ENCODE measurements around the gene PLEKHO1.

The PLEKHO1 gene

DNA sequence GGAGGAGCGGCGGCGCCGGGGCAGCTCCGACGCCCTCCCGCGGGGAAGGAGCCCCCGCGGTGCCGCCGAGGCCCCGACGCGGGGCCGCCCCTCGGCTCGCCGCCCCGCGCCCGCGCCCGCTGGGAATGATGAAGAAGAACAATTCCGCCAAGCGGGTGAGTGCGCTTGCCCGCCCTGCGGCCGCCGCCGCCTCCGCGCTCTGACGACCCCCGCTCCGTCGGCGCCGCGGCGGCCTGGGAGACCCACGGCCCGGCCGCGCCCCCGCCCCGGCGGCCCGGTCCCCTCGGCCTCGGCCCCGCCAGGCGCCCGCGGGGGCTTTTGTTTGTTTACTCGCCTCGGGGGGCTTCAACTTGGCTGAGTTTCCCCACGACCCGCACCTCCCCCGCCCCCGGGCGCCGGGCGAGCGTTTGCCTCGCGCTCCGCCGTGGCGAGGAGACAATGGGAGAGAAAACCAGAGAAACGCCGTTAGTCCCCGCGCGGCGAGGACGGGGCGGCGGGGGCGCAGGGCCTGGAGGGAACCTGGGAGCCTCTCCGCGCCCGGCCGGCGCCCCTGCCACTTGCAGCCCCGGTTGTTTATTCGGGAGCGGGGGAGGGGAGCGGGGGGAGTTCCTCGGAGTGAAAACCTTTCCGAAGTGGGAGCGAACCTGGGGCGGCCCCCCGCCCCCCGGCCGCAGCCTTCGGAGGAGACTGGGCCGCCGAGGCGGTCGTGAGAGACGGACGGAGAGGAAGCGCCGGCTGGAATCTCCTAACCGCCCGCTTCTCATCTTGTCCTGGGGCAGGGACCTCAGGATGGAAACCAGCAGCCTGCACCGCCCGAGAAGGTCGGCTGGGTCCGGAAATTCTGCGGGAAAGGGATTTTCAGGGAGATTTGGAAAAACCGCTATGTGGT lies 661 bp downstream of the PLEKHO1 start:
- peak; percentile 35 for DNase-seq

DNA sequence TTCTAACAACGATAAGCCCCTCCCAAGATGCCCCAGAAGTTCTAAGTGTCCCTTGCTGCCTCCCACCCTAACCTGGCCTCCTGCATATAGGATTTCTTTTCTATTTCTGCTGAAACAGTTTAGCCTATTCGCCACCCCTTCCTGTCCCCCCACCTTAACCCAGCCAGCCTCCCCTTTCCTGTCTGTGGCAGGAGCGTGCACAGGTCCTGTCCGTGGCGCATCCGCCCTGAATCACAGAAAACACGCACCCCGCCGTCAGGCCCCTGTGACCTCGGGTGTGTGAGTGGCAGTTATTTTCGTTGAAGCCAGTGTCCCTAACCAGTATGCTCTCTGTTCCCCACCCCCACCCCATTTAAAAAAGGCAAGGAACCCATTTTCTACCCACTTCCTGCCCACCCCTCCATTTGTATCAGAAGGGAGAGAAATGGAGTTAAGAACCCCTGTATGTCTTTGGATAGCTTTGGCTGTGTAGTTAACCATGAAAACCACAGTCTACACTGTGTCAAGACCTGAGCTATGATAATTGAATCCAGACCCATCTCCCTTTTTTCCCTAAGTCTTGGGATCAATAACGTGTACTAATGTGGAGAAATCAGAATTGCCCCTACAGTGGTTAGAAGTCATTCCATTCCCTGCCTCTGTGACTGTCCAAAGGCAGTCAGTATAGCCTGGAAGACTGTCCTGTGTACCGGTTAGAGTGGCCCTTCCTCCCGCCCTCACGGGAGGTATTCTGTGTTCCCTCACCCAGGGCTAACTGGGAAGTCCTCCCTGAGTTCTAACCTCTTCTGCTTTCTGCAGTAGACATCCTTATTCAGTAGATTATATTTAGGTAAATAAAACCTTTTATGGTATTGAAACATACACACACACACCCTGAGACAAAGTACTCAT lies 1.8 kb downstream of the PLEKHO1 start:
- peak; percentile 68 for DNase-seq

DNA sequence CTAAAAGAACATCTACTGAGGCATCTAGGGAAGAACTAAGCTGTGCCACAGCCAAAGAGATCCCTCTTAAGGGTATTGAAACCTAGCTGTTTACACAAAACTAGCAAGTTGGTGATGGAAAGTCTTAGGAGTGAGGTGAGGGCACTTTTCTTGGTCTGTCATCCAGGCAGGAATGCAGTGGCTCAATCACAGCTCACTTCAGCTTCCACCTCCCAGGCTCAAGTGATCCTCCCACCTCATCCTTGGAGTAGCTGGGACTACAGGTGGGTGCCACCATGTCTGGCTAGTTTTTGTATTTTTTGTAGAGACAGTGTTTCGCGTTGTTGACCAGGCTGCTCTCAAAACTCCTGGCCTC lies 2.4 kb downstream of the PLEKHO1 start:
- no peak for DNase-seq

DNA sequence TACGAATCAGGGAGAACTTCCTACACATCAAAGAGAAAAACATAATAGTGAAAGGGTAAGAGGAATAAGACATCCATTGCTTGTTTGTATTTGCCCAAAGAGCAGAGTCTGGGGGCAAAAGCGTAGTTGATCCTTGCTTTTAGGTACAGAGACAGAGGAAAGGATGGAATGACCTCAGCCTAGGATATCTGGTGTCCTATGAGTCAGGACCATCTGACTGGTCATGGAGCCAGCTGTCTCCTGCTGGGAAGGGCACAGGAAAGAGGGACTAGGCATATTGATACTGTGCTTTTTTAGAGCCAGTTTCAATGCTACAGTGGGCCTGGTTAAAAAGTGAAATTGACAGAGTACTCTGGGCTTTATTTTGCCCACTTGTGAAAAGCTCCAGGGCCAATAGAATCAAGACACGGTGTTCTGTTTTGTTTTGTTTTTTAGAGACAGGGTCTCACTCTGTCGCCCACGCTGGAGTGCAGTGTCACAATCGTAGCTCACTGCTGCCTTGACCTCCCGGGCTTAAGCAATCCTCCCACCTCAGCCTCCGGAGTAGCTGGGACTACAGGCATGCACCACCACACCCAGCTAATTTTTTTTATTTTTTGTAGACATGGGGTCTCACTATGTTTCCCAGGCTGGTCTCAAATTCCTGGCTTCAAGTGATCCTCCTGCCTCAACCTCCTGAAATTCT lies 3.2 kb downstream of the PLEKHO1 start:
- DNase-seq, result no peak

DNA sequence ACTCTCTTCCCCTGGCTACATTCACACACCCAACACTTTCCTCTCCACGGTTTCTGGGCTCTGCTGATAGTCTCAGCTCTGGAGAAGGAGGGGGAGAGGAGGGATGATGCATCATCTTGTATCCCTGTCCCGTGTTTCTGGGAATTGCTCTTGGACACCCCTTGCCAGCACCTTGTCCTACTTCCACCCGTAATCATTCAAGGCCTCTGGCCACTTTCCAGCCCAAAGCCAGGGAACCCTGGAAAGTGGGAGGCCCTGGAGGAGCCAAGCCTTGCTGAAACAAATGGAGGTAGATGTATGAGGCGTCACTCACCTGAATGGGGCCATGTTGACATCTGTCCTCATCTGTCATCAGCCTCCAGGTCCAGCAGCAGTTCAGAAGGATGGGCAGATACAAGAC lies 4.4 kb downstream of the PLEKHO1 start:
- no peak for DNase-seq

DNA sequence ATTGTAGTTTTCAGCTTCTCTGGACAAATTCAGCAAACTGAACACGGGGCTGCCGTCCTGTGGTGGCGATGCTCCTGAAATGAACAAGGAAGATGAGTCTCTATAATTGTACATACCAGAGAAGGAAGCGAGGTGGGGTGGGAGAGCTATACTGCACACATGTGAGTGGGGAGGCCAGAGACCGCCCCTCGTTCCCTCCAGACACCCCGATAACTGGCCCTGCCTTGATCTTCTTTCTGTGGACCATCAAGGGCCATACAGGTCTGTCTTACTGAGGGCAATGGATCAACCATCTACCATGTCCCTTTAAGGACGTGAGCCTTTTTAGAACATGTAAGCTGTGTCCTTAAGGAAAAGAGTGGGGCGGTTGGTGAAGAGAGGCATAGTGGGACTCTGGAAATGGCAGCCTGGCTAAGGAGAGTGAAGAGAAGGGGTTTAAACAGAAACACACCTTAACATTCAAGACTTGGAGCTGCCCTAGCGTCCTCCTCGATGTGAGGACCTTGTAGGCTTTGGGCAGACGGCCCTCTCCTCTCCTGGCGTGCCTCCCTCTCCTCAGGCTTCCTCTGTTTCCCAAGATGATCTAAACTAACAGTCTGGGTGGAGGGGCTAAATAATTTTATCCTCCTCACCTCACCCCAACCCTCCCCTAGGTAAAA lies 5.8 kb downstream of the PLEKHO1 start:
- DNase-seq, result no peak

DNA sequence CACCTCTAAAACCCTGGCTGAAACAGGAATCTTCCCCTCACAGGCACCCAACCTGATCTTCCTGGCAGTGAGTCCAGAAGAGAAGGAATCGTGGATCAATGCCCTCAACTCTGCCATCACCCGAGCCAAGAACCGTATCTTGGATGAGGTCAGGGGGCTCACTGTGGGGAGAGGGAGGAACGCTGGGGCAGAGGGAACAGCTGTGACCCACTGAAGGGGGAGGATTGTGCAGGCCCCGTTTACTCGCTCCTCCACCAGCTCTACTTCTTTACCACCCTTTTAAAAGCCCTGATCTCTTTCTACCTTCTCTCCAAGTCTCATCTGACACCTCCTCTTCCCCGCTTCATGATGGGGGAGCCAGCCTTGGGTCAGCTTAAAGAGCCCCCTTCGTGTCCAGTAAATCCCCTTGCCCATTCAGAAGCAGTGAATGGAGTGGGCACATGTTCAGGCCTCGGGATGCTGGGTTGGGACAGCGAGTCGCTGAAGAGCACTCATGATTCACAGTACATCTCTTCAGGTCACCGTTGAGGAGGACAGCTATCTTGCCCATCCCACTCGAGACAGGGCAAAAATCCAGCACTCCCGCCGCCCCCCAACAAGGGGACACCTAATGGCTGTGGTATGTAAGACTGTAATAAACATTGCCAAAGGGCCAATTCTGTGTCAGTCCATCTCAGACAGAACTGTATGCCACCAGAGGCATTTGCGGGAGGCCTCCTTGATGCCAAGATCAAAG lies 7.3 kb downstream of the PLEKHO1 start:
- no peak for DNase-seq

DNA sequence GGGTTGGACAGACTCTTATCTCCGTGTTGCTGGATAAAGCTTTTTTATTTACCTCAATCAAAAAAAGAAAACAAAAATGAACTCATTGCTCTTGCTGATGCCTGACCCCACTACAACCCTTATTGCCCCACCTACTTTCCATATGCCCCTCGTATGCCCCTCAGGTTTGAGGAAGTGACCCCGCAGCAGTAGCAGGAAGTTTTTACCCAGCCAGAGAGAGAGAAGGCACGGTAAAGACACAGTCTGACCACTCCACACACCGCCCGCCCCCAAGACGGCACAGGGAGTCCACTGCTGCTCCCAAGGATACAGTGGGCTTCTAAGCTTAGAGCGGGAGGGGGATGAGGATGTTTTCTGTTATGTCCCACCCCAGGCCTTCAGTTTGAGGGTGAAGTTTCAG lies 9.8 kb downstream of the PLEKHO1 start:
- DNase-seq, result no peak

DNA sequence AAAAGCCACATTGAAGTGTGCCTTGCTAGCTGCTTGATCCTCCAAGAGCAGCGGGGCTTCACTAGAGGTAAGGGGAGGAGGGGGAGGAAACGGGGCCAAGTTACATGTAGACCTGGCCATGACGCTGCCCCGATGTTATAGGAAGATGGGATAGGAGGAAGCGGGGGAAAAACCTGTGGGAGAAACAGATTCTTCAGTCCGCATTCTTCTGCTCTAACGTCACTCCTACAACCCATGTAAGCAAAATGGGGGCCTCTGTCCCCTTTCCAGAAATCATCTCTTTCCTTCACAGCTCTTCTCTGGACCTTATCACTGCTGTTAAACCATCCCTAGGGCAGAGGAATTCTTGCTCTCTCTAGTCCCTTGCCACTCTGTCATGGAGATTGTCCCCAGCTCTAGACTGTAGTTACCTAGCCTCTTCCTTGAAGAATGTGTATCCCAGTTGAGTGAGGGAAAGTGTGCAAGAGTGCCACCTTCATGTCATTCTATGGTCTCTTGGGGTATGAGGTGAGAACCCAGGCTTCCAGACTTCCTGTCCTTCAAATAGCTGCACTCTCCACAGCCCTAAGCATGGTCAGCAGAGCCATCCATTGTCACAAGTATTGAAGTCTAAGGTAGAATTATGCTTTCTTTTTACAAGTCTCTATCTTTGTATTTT lies 11.4 kb downstream of the PLEKHO1 start:
- DNase-seq, result no peak

DNA sequence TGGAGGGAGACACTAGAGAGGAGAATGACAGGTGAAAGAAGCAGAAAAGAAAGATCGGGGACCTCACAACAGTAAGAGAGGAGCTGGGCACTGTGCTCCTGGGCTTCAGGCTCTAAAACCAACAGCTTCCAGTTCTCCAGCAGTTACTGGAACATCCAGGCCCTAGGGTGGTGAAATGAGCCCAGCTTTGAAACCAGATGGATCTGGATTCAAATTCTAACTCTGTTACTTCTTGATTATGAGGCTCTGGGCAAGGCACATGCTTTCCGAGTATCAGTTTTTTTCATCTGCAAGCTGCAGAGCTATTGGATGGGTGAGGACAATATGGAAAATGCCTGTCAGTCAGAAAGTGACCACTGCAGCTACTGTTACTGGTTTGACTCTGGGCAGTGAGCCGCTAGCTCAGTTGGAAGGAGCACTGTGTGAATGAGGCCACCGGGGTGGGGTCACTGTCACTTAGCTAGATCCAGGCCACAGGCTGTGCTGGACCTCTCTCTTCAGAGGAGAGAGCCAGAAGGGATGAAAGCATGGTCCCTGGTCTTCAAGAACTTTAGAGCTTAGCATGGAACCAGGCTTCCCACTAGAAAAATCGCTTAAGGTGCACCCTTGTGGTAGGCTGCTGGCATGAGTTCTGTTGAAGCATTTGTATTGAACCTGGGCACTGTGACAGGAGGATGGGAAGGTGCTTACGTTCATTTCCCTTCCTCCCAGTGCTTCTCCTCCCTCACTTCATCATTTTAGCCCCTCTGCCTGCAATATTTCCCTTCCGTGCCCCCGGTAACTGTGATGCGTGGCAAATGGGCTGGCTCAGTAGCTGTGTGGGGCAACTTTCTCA lies 12.2 kb downstream of the PLEKHO1 start:
- no peak for DNase-seq

DNA sequence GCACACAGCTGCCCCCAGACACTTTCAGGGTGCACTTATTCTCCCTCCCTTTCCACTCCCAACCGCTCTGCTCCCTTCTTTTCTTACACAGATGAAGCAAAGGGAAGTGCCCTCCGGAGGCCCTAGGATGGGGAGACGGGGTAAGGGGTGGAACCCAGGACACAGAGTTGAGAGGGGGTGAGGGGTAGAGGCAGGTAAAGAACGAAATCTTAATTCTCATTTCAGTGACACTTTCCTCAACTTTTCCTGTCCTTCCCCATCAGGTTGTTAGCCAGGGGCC lies 12.8 kb downstream of the PLEKHO1 start:
- no peak for DNase-seq

DNA sequence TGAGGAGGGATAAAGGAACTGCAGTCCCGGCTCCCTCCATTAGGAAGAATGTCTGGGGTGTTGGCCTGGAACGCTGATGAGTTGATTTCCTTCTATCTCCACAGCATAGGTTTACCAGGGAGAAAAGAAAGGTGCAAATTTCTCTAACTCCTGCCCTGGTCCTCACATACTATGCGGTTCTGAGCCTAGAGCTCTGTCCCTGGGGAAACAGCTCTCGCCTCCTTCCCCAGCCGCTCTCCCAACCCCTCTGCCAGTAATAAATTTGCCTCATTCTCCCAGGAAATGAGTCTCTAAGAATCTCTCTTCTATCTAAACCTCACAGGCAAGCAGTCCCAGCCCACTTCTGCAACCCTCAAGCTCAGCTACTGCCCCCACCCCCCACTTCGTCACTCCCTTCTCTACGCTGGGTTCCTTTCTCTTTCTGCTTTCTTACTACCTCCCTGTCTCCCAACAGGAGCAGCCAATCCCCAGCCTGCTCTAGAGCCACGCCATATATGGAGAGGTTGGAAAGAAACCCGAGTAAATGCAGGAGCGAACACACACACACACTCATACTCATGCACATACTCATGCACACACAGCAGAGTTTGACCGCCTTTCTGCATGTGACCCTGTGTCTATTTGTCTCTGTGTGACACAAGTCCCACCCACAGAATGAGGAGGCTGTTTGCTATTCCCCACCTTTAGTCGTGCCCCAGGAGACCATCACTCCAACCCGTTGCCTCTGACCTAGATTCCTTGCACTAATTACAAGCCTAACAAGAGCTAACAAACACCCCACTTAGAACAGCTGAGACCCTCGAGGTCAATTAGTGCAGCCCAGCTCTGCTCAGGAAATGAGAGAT lies 13.4 kb downstream of the PLEKHO1 start:
- no peak for DNase-seq

DNA sequence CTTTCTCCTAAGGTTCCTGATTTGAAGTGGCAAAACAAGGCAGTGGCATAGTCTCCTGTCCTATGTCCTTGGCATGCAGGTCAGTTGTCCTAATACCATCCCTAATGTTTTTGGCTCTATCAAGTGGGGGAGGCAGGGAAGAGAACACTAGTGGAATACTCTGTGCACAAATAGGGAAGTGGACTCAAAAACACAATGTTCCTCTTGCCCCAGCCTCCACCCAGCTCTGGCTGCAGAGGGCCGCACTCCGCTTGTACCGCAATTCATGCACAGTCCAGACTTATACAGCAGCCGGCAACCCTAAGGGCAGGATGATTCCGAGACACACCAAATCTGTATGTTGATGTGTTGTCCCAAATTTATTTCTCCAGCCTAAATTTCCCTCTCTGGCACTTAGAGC lies 14.5 kb downstream of the PLEKHO1 start:
- DNase-seq, result no peak

DNA sequence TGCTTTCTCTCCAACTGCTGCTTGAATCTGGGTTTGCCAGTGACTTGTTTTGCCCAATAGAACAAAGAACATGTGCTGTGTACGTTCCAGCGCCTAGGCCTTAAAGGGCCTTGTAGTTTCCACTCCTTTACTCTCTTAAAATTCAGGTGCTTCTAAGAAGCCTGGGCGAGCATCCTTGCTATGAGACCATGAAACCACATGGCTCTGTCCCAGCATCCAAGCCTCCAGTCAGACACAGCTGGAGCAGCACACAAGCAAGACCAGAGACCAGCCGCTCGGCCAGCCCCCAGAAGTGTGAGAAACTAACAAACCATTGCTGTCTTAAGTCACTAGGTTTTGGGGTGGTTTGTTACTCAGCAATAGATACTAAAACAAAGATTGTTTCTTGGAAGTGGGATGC lies 15.1 kb downstream of the PLEKHO1 start:
- no peak for DNase-seq

DNA sequence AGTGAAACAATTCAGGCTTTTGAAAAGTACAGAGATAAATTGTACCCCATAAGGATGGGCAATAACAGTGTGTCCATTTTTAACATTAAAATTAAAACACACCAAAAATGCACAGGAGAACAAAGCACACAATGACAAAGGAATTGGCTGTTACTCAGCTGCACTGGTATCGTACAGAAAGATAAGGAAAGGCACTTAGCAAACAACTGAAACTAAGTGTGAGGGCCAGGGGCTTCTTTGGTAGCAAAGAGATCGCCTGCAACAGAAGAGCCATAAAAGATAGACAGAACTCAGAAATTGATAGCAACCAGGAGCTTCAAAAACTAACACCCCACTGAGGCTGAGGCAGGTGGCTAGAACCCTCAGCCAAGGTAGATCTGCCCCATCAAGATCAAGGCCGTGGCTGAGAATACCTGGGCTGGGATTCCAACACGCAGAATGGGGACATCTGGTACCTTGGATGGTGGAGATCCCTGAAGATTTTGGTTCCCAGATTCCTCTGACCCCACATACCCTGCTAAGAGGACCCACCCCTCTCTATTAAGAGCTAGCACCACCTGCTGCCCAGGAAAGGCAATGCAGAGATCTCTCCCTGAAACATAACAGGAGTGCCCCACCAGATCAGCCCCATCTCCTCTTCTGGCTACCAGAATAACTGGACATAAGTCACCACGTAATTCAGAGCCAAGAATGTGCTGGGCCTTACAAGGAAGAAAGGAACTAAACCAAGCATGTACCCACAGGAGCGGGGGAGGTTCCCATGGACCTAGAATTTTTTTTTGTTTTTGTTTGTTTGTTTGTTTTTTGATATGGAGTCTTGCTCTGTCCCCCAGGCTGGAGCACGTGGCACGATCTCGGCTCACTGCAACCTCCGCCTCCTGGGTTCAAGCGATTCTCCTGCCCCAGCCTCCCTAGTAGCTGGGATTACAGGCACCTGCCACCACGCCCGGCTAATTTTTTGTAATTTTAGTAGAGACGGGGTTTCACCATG lies 16.2 kb downstream of the PLEKHO1 start:
- peak; percentile 57 for DNase-seq

DNA sequence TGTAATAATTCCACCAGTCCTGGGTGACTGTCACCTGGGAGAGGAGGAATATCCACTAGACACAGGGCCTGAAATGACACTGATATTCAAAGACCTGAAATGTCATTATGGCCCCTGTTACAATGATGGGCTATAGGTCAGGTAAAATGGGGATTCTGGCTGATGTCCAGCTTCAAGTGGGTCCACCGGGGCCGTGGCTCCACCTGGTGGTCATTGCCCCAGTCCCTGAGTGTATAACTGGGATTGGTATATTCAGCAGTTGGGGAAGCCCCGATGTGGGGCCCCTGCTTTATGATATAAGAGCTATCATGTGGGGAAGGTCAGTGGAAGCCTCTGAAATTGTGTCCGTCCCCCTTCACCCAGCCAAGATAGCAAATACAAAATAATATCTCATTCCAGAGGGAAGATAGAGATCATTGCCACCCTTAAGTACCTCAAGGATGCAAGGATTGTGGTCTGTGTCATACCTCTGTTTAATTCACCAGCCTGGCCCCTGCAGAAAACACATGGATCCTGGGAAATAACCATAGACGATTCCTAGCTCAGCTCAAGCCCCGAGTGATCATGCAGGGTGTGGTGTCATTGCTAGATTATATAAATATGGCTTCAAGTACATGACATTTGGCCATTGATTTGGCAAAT lies 19.4 kb downstream of the PLEKHO1 start:
- DNase-seq, result peak; percentile 55

DNA sequence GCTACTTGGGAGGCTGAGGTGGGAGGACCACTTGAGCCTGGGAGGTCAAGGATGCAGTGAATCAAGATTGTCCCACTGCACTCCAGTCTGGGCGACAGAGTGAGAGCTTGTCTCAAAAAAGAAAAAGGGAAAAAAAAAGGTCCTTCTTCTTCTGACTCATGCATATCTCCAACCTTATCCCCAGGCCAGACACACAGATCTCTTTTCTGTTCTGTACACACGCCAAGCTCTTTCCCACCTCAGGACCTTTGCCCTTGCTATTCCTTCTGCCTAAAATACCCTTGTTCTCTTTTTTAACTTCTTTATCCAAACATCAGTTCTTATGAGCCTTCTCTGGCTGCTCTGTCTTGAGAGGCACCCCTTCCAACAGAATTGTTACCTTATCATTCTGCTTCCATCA lies 22.1 kb downstream of the PLEKHO1 start:
- DNase-seq, result no peak

DNA sequence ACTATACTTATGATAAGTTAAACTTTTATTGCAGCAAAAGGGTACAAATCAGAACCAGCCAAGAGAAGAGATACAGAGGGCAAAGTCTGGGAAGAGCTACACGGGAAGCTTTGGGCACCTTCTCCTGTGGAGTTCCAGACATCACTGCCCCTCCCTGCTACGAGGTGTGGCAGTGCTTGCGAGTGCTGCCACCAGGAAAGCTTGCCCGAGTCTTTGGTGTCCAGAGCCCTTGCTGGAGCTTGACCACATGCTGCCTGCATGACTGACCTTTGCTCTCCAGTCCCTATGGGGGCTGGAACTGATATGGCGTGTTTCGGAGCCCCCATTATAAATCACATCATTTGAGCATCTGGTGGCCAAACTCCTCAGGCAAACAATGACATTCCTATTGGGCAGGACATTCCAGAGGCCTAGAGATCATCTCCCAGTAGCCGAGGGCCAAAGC lies 23.4 kb downstream of the PLEKHO1 start:
- DNase-seq, result no peak

All from activated CD8-positive, alpha-beta memory T cell treated with anti-CD3 and anti-CD28 coated beads, Interleukin-2, amount 50 U/mL, for 4 hours (primary cell).